Activated T-helper 1 cell treated with anti-CD3 and anti-CD28 coated beads, Interleukin-12 subunit alpha, Interleukin-12 subunit beta, Interleukin-2, Interleukin-4 antibody, amounts not matched to agents 30 ng/mL and 10 ng/mL and 1 ng/mL, durations not matched to agents 14 hours and 24 hours and 36 hours (primary cell): ENCODE measurements around the gene ZFYVE1. TPM values are rescaled to one million over a fixed set of nuclear protein-coding genes. Genes with fewer than 3 reads are reported as not detected.
A peak's percentile ranks its signal among the peaks of the same experiment; 100 is the strongest.
"Not testable (repeated sequence)": the region's sequence is repeated elsewhere in the genome, so short reads cannot be mapped to it uniquely, and the experiment has no call there.

Source experiments
- DNase-seq: peaks from one replicate; pipeline ENCODE4 v3.0.0; 2021; ENCODE audit warnings: low spot score
- H3K27ac Mint-ChIP-seq: one replicate; pipeline ENCODE4 v1.8.0; 2021; ENCODE audit warnings: mild to moderate bottlenecking, mixed read lengths
- H3K27me3 Mint-ChIP-seq: one replicate; pipeline ENCODE4 v1.8.0; 2022; ENCODE audit warnings: mild to moderate bottlenecking, moderate library complexity, mixed read lengths; ENCODE audit not compliant: insufficient read depth
- H3K36me3 Mint-ChIP-seq: one replicate; pipeline ENCODE4 v1.8.0; 2021; ENCODE audit warnings: low read depth, mixed read lengths
- H3K4me1 Mint-ChIP-seq: one replicate; pipeline ENCODE4 v1.8.0; 2021; ENCODE audit warnings: low read depth, mixed read lengths
- H3K4me3 Mint-ChIP-seq: one replicate; pipeline ENCODE4 v1.8.0; 2021; ENCODE audit warnings: mild to moderate bottlenecking, moderate library complexity, mixed read lengths
- H3K9me3 Mint-ChIP-seq: one replicate; pipeline ENCODE4 v1.8.0; 2021; ENCODE audit warnings: mixed read lengths
- intact Hi-C: fragments of 100-400 bp; cut with micrococcal nuclease; formaldehyde crosslinking; loops from one replicate; pipeline ENCODE4 v1.15.1; 2024
- total RNA-seq: library from RNA; stranded (reverse); gene quantifications from 2 replicates; pipeline ENCODE4 v1.2.3, GENCODE V29; 2022

The ZFYVE1 gene, protein sequence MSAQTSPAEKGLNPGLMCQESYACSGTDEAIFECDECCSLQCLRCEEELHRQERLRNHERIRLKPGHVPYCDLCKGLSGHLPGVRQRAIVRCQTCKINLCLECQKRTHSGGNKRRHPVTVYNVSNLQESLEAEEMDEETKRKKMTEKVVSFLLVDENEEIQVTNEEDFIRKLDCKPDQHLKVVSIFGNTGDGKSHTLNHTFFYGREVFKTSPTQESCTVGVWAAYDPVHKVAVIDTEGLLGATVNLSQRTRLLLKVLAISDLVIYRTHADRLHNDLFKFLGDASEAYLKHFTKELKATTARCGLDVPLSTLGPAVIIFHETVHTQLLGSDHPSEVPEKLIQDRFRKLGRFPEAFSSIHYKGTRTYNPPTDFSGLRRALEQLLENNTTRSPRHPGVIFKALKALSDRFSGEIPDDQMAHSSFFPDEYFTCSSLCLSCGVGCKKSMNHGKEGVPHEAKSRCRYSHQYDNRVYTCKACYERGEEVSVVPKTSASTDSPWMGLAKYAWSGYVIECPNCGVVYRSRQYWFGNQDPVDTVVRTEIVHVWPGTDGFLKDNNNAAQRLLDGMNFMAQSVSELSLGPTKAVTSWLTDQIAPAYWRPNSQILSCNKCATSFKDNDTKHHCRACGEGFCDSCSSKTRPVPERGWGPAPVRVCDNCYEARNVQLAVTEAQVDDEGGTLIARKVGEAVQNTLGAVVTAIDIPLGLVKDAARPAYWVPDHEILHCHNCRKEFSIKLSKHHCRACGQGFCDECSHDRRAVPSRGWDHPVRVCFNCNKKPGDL
- total RNA-seq, result 7.1 and 7.6 TPM in 2 replicates

DNA sequence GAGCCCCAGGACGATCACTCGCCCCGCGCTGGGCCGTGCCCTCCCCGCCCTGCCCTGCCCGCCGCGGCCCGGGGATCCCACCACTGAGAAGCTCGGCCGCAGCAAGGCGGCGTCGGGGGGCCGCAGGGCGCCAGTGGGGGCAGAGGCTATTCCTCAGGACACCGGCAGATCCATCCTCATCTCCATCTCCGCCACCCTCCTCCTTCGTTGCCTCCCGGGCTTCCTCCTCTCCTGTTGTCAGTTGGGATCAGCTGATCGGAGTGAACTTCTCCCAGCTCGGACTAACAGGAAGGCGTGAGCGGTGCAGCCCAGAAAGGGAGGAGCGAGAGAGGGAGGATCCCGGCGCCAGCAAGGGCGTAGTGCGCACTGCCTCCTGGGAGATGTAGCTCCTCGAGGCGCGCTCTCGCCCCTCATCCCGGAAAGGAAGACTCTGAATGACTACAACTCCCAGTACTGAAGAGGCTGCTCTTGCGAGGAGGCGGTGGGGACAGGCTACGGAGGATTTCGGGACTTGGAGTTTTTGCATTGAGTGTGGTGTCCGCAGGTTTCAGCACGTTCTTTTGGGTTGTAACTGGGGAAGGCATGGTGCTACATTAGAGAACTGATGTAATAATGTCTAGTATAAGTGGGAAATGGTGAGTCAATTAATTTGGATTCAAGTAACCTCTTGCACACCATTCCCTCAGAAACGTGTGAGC, at the start of gene ZFYVE1:
ZFYVE1 (minus strand) TSS at position 262 of the 698 bp plus-strand sequence. CDS start 2,598 bp downstream, outside the sequence.
- H3K4me3 Mint-ChIP-seq, result peak within 1 kb of the TSS; percentile 97
- DNase-seq, result peak; percentile 90
- H3K36me3 Mint-ChIP-seq, result peaks cover 21% of the 10 kb centered on the region
- H3K9me3 Mint-ChIP-seq, result no peaks in the 10 kb centered on the region
- intact Hi-C loops, result loop anchor here (1.0 to 5.0 kb wide), 6 partner anchors 13 to 859 kb away; partner anchors contain the start of genes DCAF4, NUMB, PSEN1 and RBM25
- peaks cover 1% of the 10 kb centered on the region for H3K27me3 Mint-ChIP-seq
- peaks cover 44% of the 10 kb centered on the region for H3K4me1 Mint-ChIP-seq
- H3K27ac Mint-ChIP-seq, result peak within 1 kb of the TSS; percentile 94

DNA sequence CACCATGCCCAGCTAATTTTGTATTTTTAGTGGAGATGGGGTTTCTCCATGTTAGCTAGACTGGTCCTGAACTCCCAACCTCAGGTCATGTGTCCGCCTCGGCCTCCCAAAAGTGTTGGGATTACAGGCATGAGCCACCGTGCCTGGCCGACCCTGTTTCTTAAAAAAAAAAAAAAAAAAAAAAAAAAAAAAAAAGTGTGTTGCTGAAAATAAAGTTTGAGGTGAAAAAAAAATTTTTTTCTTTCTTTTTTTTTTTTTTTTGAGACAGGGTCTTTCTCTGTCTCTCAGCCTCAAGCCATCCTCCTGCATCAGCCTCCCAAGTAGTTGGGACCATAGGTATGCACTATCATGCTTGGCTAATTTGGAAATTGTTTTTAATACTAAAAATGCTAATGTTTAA, 42.7 kb upstream of the ZFYVE1 start:
- H3K9me3 Mint-ChIP-seq, result no peaks in the 10 kb centered on the region
- H3K27ac Mint-ChIP-seq, result no peak overlapping the region
- no peaks in the 10 kb centered on the region for H3K4me1 Mint-ChIP-seq
- no peak overlapping the region for H3K4me3 Mint-ChIP-seq
- DNase-seq, result no peak
- intact Hi-C loops, result no loop called here
- peaks cover 18% of the 10 kb centered on the region for H3K36me3 Mint-ChIP-seq
- H3K27me3 Mint-ChIP-seq, result no peaks in the 10 kb centered on the region

DNA sequence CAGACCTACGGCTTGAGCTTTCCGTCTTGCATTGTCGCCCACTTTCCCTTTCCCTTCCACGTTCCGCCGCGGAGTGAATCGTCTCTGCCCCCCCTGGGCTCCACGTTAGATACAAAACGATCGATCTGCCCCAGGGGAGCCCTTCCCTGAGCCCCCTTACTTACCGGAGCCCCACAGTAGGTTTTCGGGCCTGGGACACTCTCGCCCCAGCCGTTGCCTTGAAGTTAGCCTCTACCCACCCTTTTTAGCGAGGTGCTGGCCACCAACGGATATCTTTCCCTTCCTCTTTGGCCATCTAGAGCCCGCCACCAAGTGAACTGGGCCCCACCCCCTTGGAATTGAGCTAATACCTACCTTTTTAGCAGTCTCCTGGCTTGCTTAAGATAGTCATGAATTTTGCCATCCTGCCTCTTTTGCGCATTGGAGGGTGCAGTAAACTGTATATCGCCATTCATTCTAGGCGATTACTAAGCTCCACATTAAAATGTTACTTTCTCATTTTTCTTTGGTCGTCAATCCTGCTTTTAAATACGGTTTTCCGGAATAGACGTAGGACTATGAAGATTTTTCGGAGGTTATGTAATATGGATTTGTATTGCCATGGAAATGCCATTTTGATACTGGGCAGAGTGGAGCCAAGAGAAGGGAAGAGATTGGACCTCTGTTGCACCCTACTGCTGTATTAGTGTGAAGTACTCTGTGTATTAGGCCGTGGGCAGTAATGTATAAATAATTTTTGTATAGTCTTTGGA, 32.2 kb upstream of the ZFYVE1 start:
- H3K4me1 Mint-ChIP-seq, result peaks cover 39% of the 10 kb centered on the region
- H3K27ac Mint-ChIP-seq, result no peak overlapping the region
- intact Hi-C loops, result loop anchor here (1.0 to 5.0 kb wide), 13 partner anchors 32 to 1023 kb away; partner anchors contain the start of genes ALDH6A1, DCAF4, DNAL1 and DPF3
- H3K36me3 Mint-ChIP-seq, result peaks cover 23% of the 10 kb centered on the region
- no peaks in the 10 kb centered on the region for H3K9me3 Mint-ChIP-seq
- peak; percentile 50 for DNase-seq
- H3K27me3 Mint-ChIP-seq, result no peaks in the 10 kb centered on the region
- H3K4me3 Mint-ChIP-seq, result no peak overlapping the region

DNA sequence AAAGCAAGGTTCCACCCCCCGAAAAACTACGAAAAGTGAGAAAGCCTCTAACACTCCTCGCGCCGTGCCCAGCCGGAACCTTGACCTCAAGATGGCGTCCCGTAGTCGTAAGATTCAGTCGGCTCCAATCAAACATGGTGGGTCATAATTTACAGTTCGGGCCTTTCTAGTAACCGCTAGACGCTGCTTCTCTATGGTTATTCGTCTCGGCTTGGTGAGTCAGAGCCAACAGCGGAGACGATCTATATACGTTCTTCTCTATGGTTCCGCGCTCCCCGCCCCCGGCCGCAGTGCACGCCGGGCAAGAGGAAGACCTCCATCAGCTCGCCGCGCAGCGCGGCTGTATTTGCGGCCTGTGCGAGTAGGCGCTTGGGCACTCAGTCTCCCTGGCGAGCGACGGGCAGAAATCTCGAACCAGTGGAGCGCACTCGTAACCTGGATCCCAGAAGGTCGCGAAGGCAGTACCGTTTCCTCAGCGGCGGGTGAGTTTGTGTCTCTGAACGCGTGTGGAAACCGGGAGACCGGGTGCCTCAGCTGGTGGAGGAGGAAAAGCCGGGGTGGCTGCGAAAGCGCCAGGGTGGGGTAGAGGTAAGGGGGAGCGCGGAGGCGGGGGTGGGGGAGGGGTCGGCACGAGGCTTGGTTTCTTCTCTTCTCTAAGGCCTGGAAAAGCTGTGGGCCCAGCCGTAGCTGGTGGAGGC, 31.5 kb upstream of the ZFYVE1 start, which contains the start of gene RBM25:
RBM25 (plus strand) TSS at position 311 of the 698 bp plus-strand sequence. CDS start 13,108 bp downstream, outside the sequence.
- Mint-ChIP-seq H3K9me3 (no peaks in the 10 kb centered on the region), H3K27me3 (no peaks in the 10 kb centered on the region), H3K4me1 (peaks cover 32% of the 10 kb centered on the region), H3K36me3 (peaks cover 17% of the 10 kb centered on the region), H3K4me3 (no peak within 1 kb of the TSS), H3K27ac (no peak within 1 kb of the TSS)
- peak; percentile 94 for DNase-seq
- intact Hi-C loops, result loop anchor here (1.0 to 5.0 kb wide), 13 partner anchors 31 to 1024 kb away; partner anchors contain the start of genes ALDH6A1, DCAF4, DNAL1 and DPF3

DNA sequence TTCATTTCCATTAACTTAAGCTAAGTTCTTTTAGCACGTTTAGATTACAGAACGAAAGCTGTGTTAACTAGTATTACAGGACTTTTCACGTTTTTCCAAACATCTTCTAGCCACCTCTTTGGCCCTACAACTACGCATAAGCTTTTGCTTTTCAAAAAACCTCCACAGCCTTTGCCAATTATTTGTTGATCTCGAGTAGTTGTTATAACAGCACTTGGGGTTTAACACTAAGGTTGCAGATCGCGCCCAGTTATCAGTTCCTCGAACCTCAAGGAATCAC, 31.0 kb upstream of the ZFYVE1 start:
- Mint-ChIP-seq H3K9me3 (no peaks in the 10 kb centered on the region), H3K27ac (no peak overlapping the region), H3K36me3 (peaks cover 16% of the 10 kb centered on the region), H3K4me1 (peaks cover 30% of the 10 kb centered on the region), H3K4me3 (no peak overlapping the region), H3K27me3 (no peaks in the 10 kb centered on the region)
- intact Hi-C loops, result loop anchor here (1.0 to 5.0 kb wide), 13 partner anchors 31 to 1024 kb away; partner anchors contain the start of genes ALDH6A1, DCAF4, DNAL1 and DPF3
- DNase-seq, result no peak

DNA sequence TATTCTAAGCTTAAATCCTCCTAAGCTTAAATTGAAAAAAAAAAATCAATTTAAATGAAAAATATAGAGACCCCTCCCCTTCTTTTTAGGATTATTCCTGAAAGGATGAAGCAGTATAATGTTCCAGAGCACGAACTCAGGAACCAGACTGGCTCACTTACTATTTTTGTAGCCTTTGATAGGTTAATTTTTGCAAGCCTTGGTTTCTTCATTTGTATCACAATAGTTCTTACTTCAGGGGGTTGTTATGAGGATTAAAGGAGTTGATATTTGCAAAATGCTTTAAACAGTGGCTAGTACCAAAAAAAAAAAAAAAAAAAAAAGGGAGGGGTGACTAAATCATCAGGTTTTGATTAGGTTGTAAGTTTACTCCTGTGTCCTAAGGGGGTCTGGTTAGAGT, 28.3 kb upstream of the ZFYVE1 start:
- Mint-ChIP-seq H3K9me3 (no peaks in the 10 kb centered on the region), H3K4me1 (peaks cover 9% of the 10 kb centered on the region), H3K27me3 (peaks cover 2% of the 10 kb centered on the region), H3K4me3 (no peak overlapping the region), H3K36me3 (peaks cover 4% of the 10 kb centered on the region), H3K27ac (no peak overlapping the region)
- DNase-seq, result no peak
- intact Hi-C loops, result loop anchor here (5.0 kb wide), 2 partner anchors 578 to 1027 kb away; partner anchors contain the start of genes ALDH6A1 and LIN52

DNA sequence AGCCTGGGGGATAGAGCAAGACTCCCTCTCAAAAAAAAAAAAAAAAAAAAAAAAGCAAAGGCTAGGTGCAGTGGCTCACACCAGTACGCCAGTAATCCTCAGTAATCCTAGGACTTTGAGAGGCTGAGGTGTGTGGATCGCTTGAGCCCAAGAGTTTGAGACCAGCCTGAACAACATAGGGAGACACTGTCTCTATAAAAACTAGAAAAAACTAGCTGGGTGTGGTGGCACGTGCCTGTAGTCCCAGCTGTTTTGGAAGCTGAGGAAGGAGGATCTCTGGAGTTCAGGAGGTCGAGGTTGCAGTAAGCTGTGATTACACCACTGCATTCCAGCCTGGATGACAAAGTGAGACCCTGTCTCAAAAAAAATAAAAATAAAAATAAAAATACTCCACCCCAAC, 22.5 kb upstream of the ZFYVE1 start:
- intact Hi-C loops, result no loop called here
- Mint-ChIP-seq H3K4me1 (no peaks in the 10 kb centered on the region), H3K27me3 (peaks cover 7% of the 10 kb centered on the region), H3K9me3 (no peaks in the 10 kb centered on the region), H3K27ac (no peak overlapping the region), H3K36me3 (no peaks in the 10 kb centered on the region), H3K4me3 (no peak overlapping the region)
- DNase-seq, result no peak

DNA sequence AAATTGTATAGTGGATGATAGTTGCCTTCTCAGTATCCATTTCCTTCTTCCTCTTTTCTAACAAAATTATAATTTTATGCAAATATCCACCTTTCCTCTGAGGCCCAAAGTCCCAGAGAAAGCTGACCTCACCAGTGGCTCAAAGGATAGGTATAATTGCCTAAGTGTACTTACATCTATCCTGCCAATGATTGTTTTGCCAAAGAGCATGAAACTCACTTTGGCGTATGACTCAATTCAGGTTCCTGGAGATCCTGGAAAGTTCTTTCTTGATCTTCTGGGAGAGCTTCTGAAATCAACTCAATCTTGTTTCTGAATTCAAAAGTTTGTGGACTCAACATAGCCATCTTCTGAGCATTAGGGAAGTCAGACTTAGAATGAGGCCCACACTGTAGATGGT, 20.9 kb upstream of the ZFYVE1 start:
- no peak for DNase-seq
- Mint-ChIP-seq H3K27ac (no peak overlapping the region), H3K4me3 (no peak overlapping the region), H3K36me3 (no peaks in the 10 kb centered on the region), H3K27me3 (peaks cover 7% of the 10 kb centered on the region), H3K4me1 (no peaks in the 10 kb centered on the region), H3K9me3 (no peaks in the 10 kb centered on the region)
- intact Hi-C loops, result no loop called here

DNA sequence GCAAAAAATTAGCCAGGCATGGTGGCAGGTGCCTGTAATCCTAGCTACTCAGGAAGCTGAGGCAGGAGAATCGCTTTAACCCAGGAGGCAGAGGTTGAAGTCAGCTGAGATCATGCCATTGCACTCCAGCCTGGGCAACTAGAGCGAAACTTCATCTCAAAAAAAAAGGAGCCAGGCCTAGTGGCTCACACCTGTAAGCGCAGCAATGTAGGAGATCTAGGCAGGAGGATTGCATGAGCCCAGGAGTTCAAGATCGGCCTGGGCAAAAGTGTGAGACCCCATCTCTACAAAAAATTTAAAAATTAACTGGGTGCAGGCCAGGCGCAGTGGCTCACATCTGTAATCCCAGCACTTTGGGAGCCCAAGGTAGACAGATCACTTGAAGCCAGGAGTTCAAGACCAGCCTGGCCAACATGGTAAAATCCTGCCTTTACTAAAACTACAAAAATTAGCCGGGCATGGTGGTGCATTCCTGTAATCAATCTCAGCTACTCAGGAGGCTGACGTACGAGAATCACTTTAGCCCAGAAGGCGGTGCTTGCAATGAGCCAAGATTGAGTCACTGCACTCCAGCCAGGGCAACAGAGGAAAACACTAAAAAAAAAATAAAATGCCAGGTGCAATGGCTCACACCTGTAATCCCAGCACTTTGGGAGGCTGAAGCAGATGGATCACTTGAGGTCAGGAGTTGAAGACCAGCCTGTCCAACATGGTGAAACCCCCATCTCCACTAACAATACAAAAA, 10.0 kb upstream of the ZFYVE1 start:
- H3K36me3 Mint-ChIP-seq, intact Hi-C loops, H3K4me3 Mint-ChIP-seq, H3K4me1 Mint-ChIP-seq, H3K9me3 Mint-ChIP-seq, H3K27me3 Mint-ChIP-seq, H3K27ac Mint-ChIP-seq, DNase-seq: not testable (repeated sequence)

DNA sequence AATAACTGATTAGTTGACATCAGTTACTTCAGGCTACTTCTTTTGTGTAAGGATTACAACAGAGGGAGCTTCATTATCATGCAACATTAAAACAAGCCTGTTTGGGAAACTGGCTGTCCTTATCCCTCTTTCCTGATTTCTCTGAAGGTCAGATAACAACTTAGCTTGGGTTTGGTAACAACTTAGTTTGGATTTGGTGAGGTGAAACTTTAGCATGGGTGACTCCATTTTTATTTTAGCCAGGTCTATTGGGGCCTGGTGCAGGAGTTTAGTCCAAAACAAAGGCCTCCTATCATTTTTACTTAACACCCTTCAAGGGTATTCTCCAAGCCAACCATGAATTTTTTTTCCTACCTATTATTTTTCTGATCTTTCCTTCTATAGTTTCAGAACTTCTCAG, 1.1 kb upstream of the ZFYVE1 start:
- no peak for DNase-seq
- Mint-ChIP-seq H3K4me1 (peaks cover 35% of the 10 kb centered on the region), H3K27me3 (peaks cover 1% of the 10 kb centered on the region), H3K27ac (no peak overlapping the region), H3K9me3 (no peaks in the 10 kb centered on the region), H3K4me3 (peak overlapping the region; percentile 97), H3K36me3 (peaks cover 13% of the 10 kb centered on the region)
- intact Hi-C loops, result loop anchor here (1.0 to 5.0 kb wide), 6 partner anchors 14 to 858 kb away; partner anchors contain the start of genes DCAF4, NUMB, PSEN1 and RBM25

DNA sequence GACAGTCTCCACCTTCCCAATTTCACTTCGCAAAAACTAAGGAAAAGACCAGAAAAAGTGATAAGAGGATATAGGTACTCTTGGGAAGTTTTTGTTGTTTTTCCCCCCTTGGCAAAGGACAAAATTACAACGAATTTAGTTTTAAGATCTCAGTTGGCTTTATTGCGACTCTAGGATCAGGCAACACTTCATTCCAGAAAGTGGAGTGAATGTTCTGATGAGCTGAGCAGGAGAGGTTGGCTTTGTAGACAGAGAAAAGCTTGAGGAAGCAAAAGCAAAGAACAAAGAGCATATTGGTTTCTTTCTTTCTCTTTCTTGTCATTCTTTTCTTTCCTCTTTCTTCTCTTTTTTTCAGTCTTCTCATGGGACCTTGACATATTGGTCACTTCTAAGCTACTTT, 640 bp upstream of the ZFYVE1 start:
- Mint-ChIP-seq H3K4me1 (peaks cover 38% of the 10 kb centered on the region), H3K27me3 (peaks cover 1% of the 10 kb centered on the region), H3K27ac (peak overlapping the region; percentile 94), H3K36me3 (peaks cover 17% of the 10 kb centered on the region), H3K4me3 (peak overlapping the region; percentile 97), H3K9me3 (no peaks in the 10 kb centered on the region)
- intact Hi-C loops, result loop anchor here (1.0 to 5.0 kb wide), 6 partner anchors 13 to 859 kb away; partner anchors contain the start of genes DCAF4, NUMB, PSEN1 and RBM25
- no peak for DNase-seq
